ENCODE data around the gene TRAF6. TPM values are rescaled to one million over a fixed set of nuclear protein-coding genes. Genes with fewer than 3 reads are reported as not detected.
A peak's percentile ranks its signal among the peaks of the same experiment; 100 is the strongest.

The TRAF6 gene
- total and polyA plus RNA-seq, 2 donors from 2014 or later: 4.0 to 16.5 TPM

GRCh38 chr11:36493332-36493731 is 16.7 kb downstream of the TRAF6 start:
- intact Hi-C loops (cut with DNase I): no loop called here

GRCh38 chr11:36492724-36493304 is 17.3 kb downstream of the TRAF6 start:
- H3K9ac ChIP-seq (ENCODE audit: low read length in 3 of 3): no peak overlapping the region
- H3K4me1 ChIP-seq (ENCODE audit: control insufficient read depth in 2 of 3, insufficient read depth in 2 of 3, low read depth in 1 of 3, low read length in 3 of 3): no peaks in the 10 kb centered on the region
- intact Hi-C loops (cut with DNase I): no loop called here
- H3K36me3 ChIP-seq (ENCODE audit: control insufficient read depth in 2 of 3, insufficient read depth in 3 of 3, low read length in 3 of 3): peaks cover 9 to 41% (median 37%) of the 10 kb centered on the region in 3 donors
- H3K4me3 ChIP-seq (ENCODE audit: low read length in 3 of 3): no peak overlapping the region
- peak; percentile 63 for TF ChIP-seq CTCF (IDR thresholded peaks at IDR 0.05; ENCODE audit: borderline replicate concordance, extremely low read depth, insufficient read depth)
- DNase-seq (peak in 2 of 5 donors; percentile 42 to 53), FAIRE-seq (no peak)
- no peaks in the 10 kb centered on the region for H3K9me3 ChIP-seq (ENCODE audit: control insufficient read depth in 2 of 3, insufficient read depth in 1 of 3, low read length in 3 of 3)
- H3K27me3 ChIP-seq (ENCODE audit: control insufficient read depth, insufficient read depth, low read length): no peaks in the 10 kb centered on the region
- no peak overlapping the region for H3K27ac ChIP-seq (ENCODE audit: low read depth in 2 of 2, low read length in 2 of 2)

More at GRCh38 chr11:36493332-36493731, 16.7 kb downstream of the TRAF6 start:
- Histone ChIP-seq H3K4me3 (ENCODE audit: low read length in 3 of 3) (no peak overlapping the region), H3K27ac (ENCODE audit: low read depth in 2 of 2, low read length in 2 of 2) (no peak overlapping the region), H3K9ac (ENCODE audit: low read length in 3 of 3) (no peak overlapping the region), H3K36me3 (ENCODE audit: control insufficient read depth in 2 of 3, insufficient read depth in 3 of 3, low read length in 3 of 3) (peaks cover 11 to 42% (median 35%) of the 10 kb centered on the region in 3 donors), H3K9me3 (ENCODE audit: control insufficient read depth in 2 of 3, insufficient read depth in 1 of 3, low read length in 3 of 3) (no peaks in the 10 kb centered on the region), H3K27me3 (ENCODE audit: control insufficient read depth, insufficient read depth, low read length) (no peaks in the 10 kb centered on the region), H3K4me1 (ENCODE audit: control insufficient read depth in 2 of 3, insufficient read depth in 2 of 3, low read depth in 1 of 3, low read length in 3 of 3) (no peaks in the 10 kb centered on the region)
- no peak for TF ChIP-seq CTCF (IDR thresholded peaks at IDR 0.05; ENCODE audit: borderline replicate concordance, extremely low read depth, insufficient read depth)
- no peak for FAIRE-seq
- no peak for DNase-seq

GRCh38 chr11:36490026-36490806 is 19.9 kb downstream of the TRAF6 start:
- Histone ChIP-seq H3K4me1 (ENCODE audit: control insufficient read depth in 2 of 3, insufficient read depth in 2 of 3, low read depth in 1 of 3, low read length in 3 of 3) (no peaks in the 10 kb centered on the region), H3K9ac (ENCODE audit: low read length in 3 of 3) (no peak overlapping the region), H3K9me3 (ENCODE audit: control insufficient read depth in 2 of 3, insufficient read depth in 1 of 3, low read length in 3 of 3) (no peaks in the 10 kb centered on the region), H3K36me3 (ENCODE audit: control insufficient read depth in 2 of 3, insufficient read depth in 3 of 3, low read length in 3 of 3) (peaks cover 11 to 46% (median 37%) of the 10 kb centered on the region in 3 donors), H3K4me3 (ENCODE audit: low read length in 3 of 3) (no peak overlapping the region), H3K27me3 (ENCODE audit: control insufficient read depth, insufficient read depth, low read length) (no peaks in the 10 kb centered on the region), H3K27ac (ENCODE audit: low read depth in 2 of 2, low read length in 2 of 2) (no peak overlapping the region)
- no peak for TF ChIP-seq CTCF (IDR thresholded peaks at IDR 0.05; ENCODE audit: borderline replicate concordance, extremely low read depth, insufficient read depth)
- FAIRE-seq (no peak), DNase-seq (no peak)
- intact Hi-C loops (cut with DNase I): no loop called here

Measured in kidney (tissue), 14 donors.